Measurements from ENCODE around the gene ORMDL1. TPM values are rescaled to one million over a fixed set of nuclear protein-coding genes. Genes with fewer than 3 reads are reported as not detected.
A peak's percentile ranks its signal among the peaks of the same experiment; 100 is the strongest.

The ORMDL1 gene
- total RNA-seq, 1 experiment from 2014 or later = 64.0 TPM

DNA sequence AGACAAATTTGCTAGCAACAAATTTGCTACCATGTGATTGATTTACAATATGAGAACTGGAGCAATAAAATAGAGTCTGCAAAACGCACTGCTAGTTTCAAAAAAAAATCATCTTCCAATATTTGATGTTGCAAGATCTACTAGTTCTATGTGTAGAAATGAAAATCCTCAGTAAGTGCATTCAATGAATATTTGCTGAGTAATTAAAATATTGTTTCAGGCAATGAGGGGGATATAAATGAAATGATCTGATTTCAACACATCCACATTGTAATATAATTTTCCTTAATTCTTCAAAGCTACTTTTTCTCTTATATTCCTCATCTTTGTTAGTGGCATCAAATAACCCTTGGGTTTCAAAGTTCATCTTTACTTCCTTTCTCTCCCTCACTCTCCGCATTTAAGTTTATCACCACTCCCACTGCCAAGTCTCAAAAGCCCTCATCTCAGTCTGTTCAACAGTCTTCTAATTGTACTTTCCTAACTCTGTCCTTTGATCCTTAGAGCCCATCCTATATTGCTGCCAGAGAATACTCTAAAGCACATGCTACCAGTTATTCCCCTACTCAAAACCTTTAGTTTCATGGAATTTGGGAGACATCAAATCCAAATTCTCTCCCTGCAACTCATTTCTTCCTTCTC, 27.7 kb downstream of the ORMDL1 start:
- no peak for TF ChIP-seq EZH2 (IDR thresholded peaks at IDR 0.05; ENCODE audit: borderline replicate concordance, low read depth, low read length, poor library complexity, severe bottlenecking)
- no peak for TF ChIP-seq CTCF (conservative IDR thresholded peaks at IDR 0.05; ENCODE audit: low read depth, low read length)
- ChIA-PET CTCF (no interaction called here), POLR2A (ENCODE audit: low non-redundant PET) (no interaction called here)
- intact Hi-C loops (cut with micrococcal nuclease; ENCODE audit: unreplicated experiment) = no loop called here
- no TSS peak for BruUV-seq (replicated peaks)
- DNase-seq (ENCODE audit: low spot score) = no peak
- Histone ChIP-seq H3K4me1 (ENCODE audit: insufficient read depth, low read length, poor library complexity, severe bottlenecking) (peaks cover 2% of the 10 kb centered on the region), H3K27me3 (replicated peaks; ENCODE audit: insufficient read depth, low read depth, low read length, poor library complexity) (no peaks in the 10 kb centered on the region), H3K36me3 (ENCODE audit: insufficient read depth, low read length, poor library complexity, severe bottlenecking) (no peaks in the 10 kb centered on the region), H3K27ac (ENCODE audit: low read depth, low read length, poor library complexity, severe bottlenecking) (no peak overlapping the region), H3K4me3 (ENCODE audit: low read depth, low read length, poor library complexity, severe bottlenecking) (no peak overlapping the region), H3K9me3 (ENCODE audit: low read depth, low read length, poor library complexity, severe bottlenecking) (no peaks in the 10 kb centered on the region)

DNA sequence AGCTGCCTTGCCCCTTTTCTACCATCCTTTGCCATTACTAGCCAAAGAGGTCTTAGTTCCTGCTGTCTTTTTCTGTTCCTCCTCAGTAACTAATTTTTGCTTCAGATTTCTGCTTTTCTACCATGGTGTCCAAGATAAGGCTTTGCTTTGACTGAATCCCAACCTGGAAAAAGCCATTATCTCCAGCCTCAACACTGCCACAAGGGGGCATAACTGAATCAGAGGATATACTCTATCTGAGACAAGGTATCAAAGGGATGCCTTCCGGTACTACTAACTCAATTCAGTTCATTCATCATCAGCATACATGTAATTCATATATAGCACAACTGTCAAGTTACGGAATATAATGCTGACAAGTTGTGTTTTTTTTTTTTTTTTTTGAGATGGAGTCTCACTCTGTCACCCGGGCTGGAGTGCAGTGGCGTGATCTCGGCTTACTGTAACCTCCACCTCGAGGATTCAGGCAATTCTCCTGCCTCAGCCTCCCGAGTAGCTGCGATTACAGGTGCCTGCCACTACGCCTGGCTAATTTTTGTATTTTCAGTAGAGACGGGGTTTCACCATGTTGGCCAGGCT, 33.0 kb downstream of the ORMDL1 start:
- DNase-seq (ENCODE audit: low spot score) = peak; percentile 58
- ChIA-PET POLR2A (ENCODE audit: low non-redundant PET) (interaction anchor here (0.7 to 1.0 kb wide), 2 partner anchors 220 to 321 kb away, joined by 3 to 7 read pairs; no protein-coding TSS in a partner anchor), CTCF (interaction anchor here (0.6 to 1.3 kb wide), 2 partner anchors 90 to 317 kb away, joined by 4 to 10 read pairs; partner anchors contain the start of gene ASNSD1)
- Histone ChIP-seq H3K36me3 (ENCODE audit: insufficient read depth, low read length, poor library complexity, severe bottlenecking) (peaks cover 16% of the 10 kb centered on the region), H3K9me3 (ENCODE audit: low read depth, low read length, poor library complexity, severe bottlenecking) (no peaks in the 10 kb centered on the region), H3K4me1 (ENCODE audit: insufficient read depth, low read length, poor library complexity, severe bottlenecking) (no peaks in the 10 kb centered on the region), H3K27ac (ENCODE audit: low read depth, low read length, poor library complexity, severe bottlenecking) (no peak overlapping the region), H3K27me3 (replicated peaks; ENCODE audit: insufficient read depth, low read depth, low read length, poor library complexity) (no peaks in the 10 kb centered on the region), H3K4me3 (ENCODE audit: low read depth, low read length, poor library complexity, severe bottlenecking) (no peak overlapping the region)
- TF ChIP-seq EZH2 (IDR thresholded peaks at IDR 0.05; ENCODE audit: borderline replicate concordance, low read depth, low read length, poor library complexity, severe bottlenecking) = no peak
- peak; percentile 79 for TF ChIP-seq CTCF (conservative IDR thresholded peaks at IDR 0.05; ENCODE audit: low read depth, low read length)
- intact Hi-C loops (cut with micrococcal nuclease; ENCODE audit: unreplicated experiment) = loop anchor here (5.0 kb wide), 1 partner anchor 321 kb away; no protein-coding TSS in a partner anchor
- no TSS peak for BruUV-seq (replicated peaks)

- CTCF ChIA-PET = no interaction called here
- Histone ChIP-seq H3K9me3 (ENCODE audit: low read depth, low read length, poor library complexity, severe bottlenecking) (no peaks in the 10 kb centered on the region), H3K4me3 (ENCODE audit: low read depth, low read length, poor library complexity, severe bottlenecking) (no peak overlapping the region), H3K36me3 (ENCODE audit: insufficient read depth, low read length, poor library complexity, severe bottlenecking) (no peaks in the 10 kb centered on the region), H3K27me3 (replicated peaks; ENCODE audit: insufficient read depth, low read depth, low read length, poor library complexity) (no peaks in the 10 kb centered on the region), H3K27ac (ENCODE audit: low read depth, low read length, poor library complexity, severe bottlenecking) (no peak overlapping the region), H3K4me1 (ENCODE audit: insufficient read depth, low read length, poor library complexity, severe bottlenecking) (no peaks in the 10 kb centered on the region)
- TF ChIP-seq EZH2 (IDR thresholded peaks at IDR 0.05; ENCODE audit: borderline replicate concordance, low read depth, low read length, poor library complexity, severe bottlenecking) = no peak
- no peak for TF ChIP-seq CTCF (conservative IDR thresholded peaks at IDR 0.05; ENCODE audit: low read depth, low read length)
- POLR2A ChIA-PET (ENCODE audit: low non-redundant PET) = no interaction called here
- DNase-seq (ENCODE audit: low spot score) = no peak
- no TSS peak for BruUV-seq (replicated peaks)
- intact Hi-C loops (cut with micrococcal nuclease; ENCODE audit: unreplicated experiment) = no loop called here
These were observed 54.7 kb downstream of the ORMDL1 start for GRCh38 chr2:189729430-189729829.

Measured in A673 (cell line).